ENCODE results near the gene PLA2G4E. TPM values are rescaled to one million over a fixed set of nuclear protein-coding genes. Genes with fewer than 3 reads are reported as not detected.

PLA2G4E gene
- total and polyA plus RNA-seq, 2 of the 13 experiments (the other 11 are each of a cell fraction or from before 2014, with no cell fraction given), result not detected

DNA sequence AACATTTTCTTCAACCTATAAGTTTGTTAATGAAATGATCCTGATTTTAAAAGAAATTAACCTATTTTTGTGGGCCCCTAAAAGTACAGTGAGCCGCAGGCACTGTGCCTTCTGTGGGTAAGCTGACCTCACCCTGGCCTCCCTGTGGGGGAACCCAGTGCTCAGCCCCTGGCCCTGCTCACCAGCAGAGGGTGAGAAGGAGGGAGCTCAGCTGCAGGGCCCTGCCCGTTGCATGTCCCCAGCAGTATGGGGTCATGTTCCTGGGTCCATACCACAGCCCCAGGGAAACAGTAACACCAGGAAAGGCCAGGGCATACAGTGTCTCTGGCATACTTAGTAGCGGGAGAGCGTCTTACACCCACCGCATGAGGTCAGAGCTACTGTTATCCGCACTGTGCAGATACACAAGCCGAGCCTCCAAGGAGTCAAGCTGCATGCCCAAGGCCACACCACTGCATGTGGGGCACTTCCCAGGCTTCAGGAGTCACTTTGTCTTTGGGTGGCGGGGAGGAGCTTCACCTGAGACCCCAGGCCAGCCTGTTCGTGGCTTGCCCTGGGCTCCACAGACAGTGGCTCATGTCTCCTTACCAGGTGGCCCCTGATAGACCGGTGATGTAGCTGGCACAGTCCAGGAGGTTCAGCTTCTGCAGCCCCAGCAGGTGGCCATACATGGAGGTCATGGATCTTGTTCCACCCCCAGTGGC, 25.9 kb downstream of the PLA2G4E start:
- H3K4me2 ChIP-seq (ENCODE audit: low read depth, low read length), result no peak overlapping the region
- FAIRE-seq, result no peak
- no peak overlapping the region for H3K9ac ChIP-seq (ENCODE audit: insufficient read depth, low read depth, low read length)
- ChIA-PET POLR2A (no interaction called here), CTCF (ENCODE audit: low intra/inter-chr PET ratio, low total read pairs) (no interaction called here)
- peak; percentile 55 for ATAC-seq
- in situ Hi-C loops (cut with HindIII; ENCODE audit: extremely low pct_ligation_motif_present, low pct_unique_long_range_greater_than_20kb) (no loop called here), intact Hi-C loops (cut with micrococcal nuclease; ENCODE audit: unreplicated experiment) (no loop called here)
- no peak overlapping the region for H2AFZ ChIP-seq (ENCODE audit: low read length)
- DNase-seq (ENCODE audit: low spot score), result no peak
- peaks cover 9% of the 10 kb centered on the region; the same call in 1 of the 2 replicates for H3K4me1 ChIP-seq (ENCODE audit: insufficient read depth, low read length)
- H3K27ac ChIP-seq (ENCODE audit: extremely low read length, insufficient read depth, low read length), result no peak overlapping the region
- no TSS peak for BruUV-seq (replicated peaks)
- H3K36me3 ChIP-seq (replicated peaks in 1 of 2; ENCODE audit: control insufficient read depth in 1 of 2, insufficient read depth in 2 of 2, low read length in 2 of 2), result no peaks in the 10 kb centered on the region
- H3K4me3 ChIP-seq (replicated peaks in 1 of 3; ENCODE audit: insufficient read depth in 1 of 3, low read depth in 2 of 3, low read length in 3 of 3), result no peak overlapping the region
- WGBS (ENCODE audit: low lambda C conversion rate), result 42% methylated on average over 5 of the region's 10 CpGs
- no peaks in the 10 kb centered on the region for H3K79me2 ChIP-seq (ENCODE audit: insufficient read depth, low read length)
- H3K27me3 ChIP-seq (ENCODE audit: control insufficient read depth in 1 of 2, insufficient read depth in 2 of 2, low read length in 2 of 2), result peaks cover 7 to 41% of the 10 kb centered on the region in 2 experiments; a peak in 3 of 5 replicates
- no peaks in the 10 kb centered on the region for H3K9me3 ChIP-seq (ENCODE audit: low read length)
- TF ChIP-seq ZNF331 (CRISPR knock-in tag; IDR thresholded peaks at IDR 0.05) (no peak), ELF4 (CRISPR knock-in tag; IDR thresholded peaks at IDR 0.05; ENCODE audit: borderline replicate concordance) (no peak), ZNF12 (CRISPR knock-in tag; IDR thresholded peaks at IDR 0.05) (no peak), CTCF (CRISPR knock-in tag; IDR thresholded peaks at IDR 0.05) (0 out of 2 replicates have a peak, but pooled peaks have one; percentile 5)
- H4K20me1 ChIP-seq (ENCODE audit: insufficient read depth, low read length), result no peaks in the 10 kb centered on the region

GRCh38 chr15:41994171-41994650, 26.6 kb downstream of the PLA2G4E start:
- Histone ChIP-seq H2AFZ (ENCODE audit: low read length) (no peak overlapping the region), H3K27ac (ENCODE audit: extremely low read length, insufficient read depth, low read length) (no peak overlapping the region), H3K36me3 (replicated peaks in 1 of 2; ENCODE audit: control insufficient read depth in 1 of 2, insufficient read depth in 2 of 2, low read length in 2 of 2) (no peaks in the 10 kb centered on the region), H3K4me2 (ENCODE audit: low read depth, low read length) (no peak overlapping the region), H3K9ac (ENCODE audit: insufficient read depth, low read depth, low read length) (no peak overlapping the region), H3K79me2 (ENCODE audit: insufficient read depth, low read length) (no peaks in the 10 kb centered on the region), H3K27me3 (ENCODE audit: control insufficient read depth in 1 of 2, insufficient read depth in 2 of 2, low read length in 2 of 2) (peaks cover 7 to 40% of the 10 kb centered on the region in 2 experiments; a peak in 3 of 5 replicates), H4K20me1 (ENCODE audit: insufficient read depth, low read length) (no peaks in the 10 kb centered on the region), H3K4me1 (ENCODE audit: insufficient read depth, low read length) (peaks cover 11% of the 10 kb centered on the region), H3K9me3 (ENCODE audit: low read length) (no peaks in the 10 kb centered on the region), H3K4me3 (replicated peaks in 1 of 3; ENCODE audit: insufficient read depth in 1 of 3, low read depth in 2 of 3, low read length in 3 of 3) (no peak overlapping the region)
- FAIRE-seq (no peak), DNase-seq (ENCODE audit: low spot score) (no peak), ATAC-seq (no peak)
- in situ Hi-C loops (cut with HindIII; ENCODE audit: extremely low pct_ligation_motif_present, low pct_unique_long_range_greater_than_20kb) (no loop called here), intact Hi-C loops (cut with micrococcal nuclease; ENCODE audit: unreplicated experiment) (no loop called here)
- ChIA-PET POLR2A (no interaction called here), CTCF (ENCODE audit: low intra/inter-chr PET ratio, low total read pairs) (no interaction called here)
- BruUV-seq (replicated peaks), result no TSS peak
- WGBS (ENCODE audit: low lambda C conversion rate), result 17% methylated on average over 4 of the region's 5 CpGs
- TF ChIP-seq SKI (IDR thresholded peaks at IDR 0.05; ENCODE audit: partially characterized antibody), result no peak
- no peak for TF ChIP-seq ZNF343 (CRISPR knock-in tag; IDR thresholded peaks at IDR 0.05)
- no peak for TF ChIP-seq ATF5 (CRISPR knock-in tag; IDR thresholded peaks at IDR 0.05; ENCODE audit: low read depth)
- TF ChIP-seq ZSCAN21 (CRISPR knock-in tag; IDR thresholded peaks at IDR 0.05; ENCODE audit: borderline replicate concordance), result no peak
- TF ChIP-seq ZNF556 (CRISPR knock-in tag; IDR thresholded peaks at IDR 0.05; ENCODE audit: borderline replicate concordance), result no peak
- TF ChIP-seq SP2 (CRISPR knock-in tag; IDR thresholded peaks at IDR 0.05), result no peak
- TF ChIP-seq ZBTB39 (CRISPR knock-in tag; IDR thresholded peaks at IDR 0.05), result no peak
- TF ChIP-seq RFX5 (IDR thresholded peaks at IDR 0.05; ENCODE audit: low read depth, low read length), result no peak
- no peak for TF ChIP-seq ZNF570 (CRISPR knock-in tag; IDR thresholded peaks at IDR 0.05; ENCODE audit: borderline replicate concordance)
- TF ChIP-seq KMT2B (CRISPR knock-in tag; IDR thresholded peaks at IDR 0.05), result no peak

All from HepG2 (cell line).